Liver (tissue), 9 donors: ENCODE data around the gene HUWE1. TPM values are rescaled to one million over a fixed set of nuclear protein-coding genes. Genes with fewer than 3 reads are reported as not detected.

Experiments used
- DNase-seq: peaks from one replicate; pipeline ENCODE4 v3.0.0-alpha.2; 2017; ENCODE audit warnings: low spot score
- H3K27ac ChIP-seq, 2 donors: one replicate each; pipeline ENCODE4 v1.7.0; 2013; ENCODE audit warnings: inconsistent platforms in 2 of 2, low read length in 2 of 2, control low read depth in 1 of 2, low read depth in 1 of 2, mild to moderate bottlenecking in 1 of 2
- H3K27me3 ChIP-seq, 4 donors: one replicate each; pipeline versions ENCODE4 v1.6.1 to v1.7.0; 2013; ENCODE audit warnings: low read length in 3 of 4, inconsistent platforms in 1 of 4, mild to moderate bottlenecking in 1 of 4, moderate library complexity in 1 of 4; ENCODE audit not compliant: control insufficient read depth in 4 of 4, insufficient read depth in 4 of 4
- H3K36me3 ChIP-seq, 4 donors: one replicate each; pipeline versions ENCODE4 v1.6.1 to v1.7.0; 2013; ENCODE audit warnings: low read length in 3 of 4, mild to moderate bottlenecking in 3 of 4, low read depth in 1 of 4, moderate library complexity in 1 of 4; ENCODE audit not compliant: control insufficient read depth in 4 of 4, insufficient read depth in 3 of 4
- H3K4me1 ChIP-seq, 4 donors: one replicate each; pipeline versions ENCODE4 v1.6.1 to v1.7.0; 2013; ENCODE audit warnings: low read length in 3 of 4, mild to moderate bottlenecking in 3 of 4, moderate library complexity in 1 of 4; ENCODE audit not compliant: control insufficient read depth in 4 of 4, insufficient read depth in 4 of 4
- H3K4me3 ChIP-seq, 3 donors: one replicate each; pipeline versions ENCODE4 v1.6.1 to v1.7.0; 2013; ENCODE audit warnings: low read length in 3 of 3, control low read depth in 1 of 3, low read depth in 1 of 3, mild to moderate bottlenecking in 1 of 3
- H3K9ac ChIP-seq, 2 donors: one replicate each; pipeline ENCODE4 v1.7.0; 2013; ENCODE audit warnings: low read length in 2 of 2, mild to moderate bottlenecking in 2 of 2, moderate library complexity in 2 of 2, control low read depth in 1 of 2, low read depth in 1 of 2
- H3K9me3 ChIP-seq, 4 donors: one replicate each; pipeline versions ENCODE4 v1.6.1 to v1.7.0; 2013; ENCODE audit warnings: low read length in 3 of 4; ENCODE audit not compliant: control insufficient read depth in 4 of 4
- EGR1 ChIP-seq, 2 donors: IDR thresholded peaks; 2 replicates each; pipeline ENCODE4 v1.6.1; 2016 to 2018; ENCODE audit warnings: antibody characterized with exemption in 2 of 2, low read depth in 2 of 2
- FOXA1 ChIP-seq: IDR thresholded peaks from 2 replicates; pipeline ENCODE4 v1.6.1; 2016; ENCODE audit warnings: antibody characterized with exemption
- FOXA2 ChIP-seq: IDR thresholded peaks from 2 replicates; pipeline ENCODE4 v1.6.1; 2016; ENCODE audit warnings: antibody characterized with exemption
- GABPA ChIP-seq, 2 donors: IDR thresholded peaks in 1 of 2; conservative IDR thresholded peaks in 1 of 2; 2 replicates each; pipeline ENCODE4 v1.6.1; 2016; ENCODE audit warnings: antibody characterized with exemption in 2 of 2, mild to moderate bottlenecking in 1 of 2, moderate library complexity in 1 of 2
- JUND ChIP-seq, 2 donors: IDR thresholded peaks; 2 replicates each; pipeline ENCODE4 v1.6.1; 2016; ENCODE audit warnings: antibody characterized with exemption in 2 of 2
- NR2F2 ChIP-seq: IDR thresholded peaks from 2 replicates; pipeline ENCODE4 v1.6.1; 2016; ENCODE audit warnings: antibody characterized with exemption
- RAD21 ChIP-seq, 2 donors: IDR thresholded peaks; 2 replicates each; pipeline ENCODE4 v1.6.1; 2016; ENCODE audit warnings: antibody characterized with exemption in 2 of 2, mild to moderate bottlenecking in 2 of 2
- RXRA ChIP-seq, 2 donors: IDR thresholded peaks; 2 replicates each; pipeline ENCODE4 v1.6.1; 2017 to 2018; ENCODE audit warnings: antibody characterized with exemption in 2 of 2, mild to moderate bottlenecking in 1 of 2
- SP1 ChIP-seq: IDR thresholded peaks from 2 replicates; pipeline ENCODE4 v1.6.1; 2018; ENCODE audit warnings: antibody characterized with exemption, mild to moderate bottlenecking
- YY1 ChIP-seq: IDR thresholded peaks from 2 replicates; pipeline ENCODE4 v1.6.1; 2016; ENCODE audit warnings: antibody characterized with exemption, mild to moderate bottlenecking
- WGBS: extraction: QIAGEN DNeasy Blood & Tissue Kit; methylation state at CpG from one replicate; pipeline ENCODE4 v1.1.7; 2013; 5-methylcytosine and 5-hydroxymethylcytosine counted together
- polyA plus RNA-seq, 2 donors: library from polyadenylated mRNA; stranded (reverse) in 1 of 2; unstranded in 1 of 2; fragments of 200-250 nt in 1 of 2; fragments of >200 nt in 1 of 2; fragmentation: Nextera tagmentation in 1 of 2; extraction: Ambion mirVana in 1 of 2; gene quantifications; one replicate each; pipeline versions ENCODE4 v1.2.1 to v1.2.3, GENCODE V29; 2013 to 2015
- total RNA-seq, 2 donors: library from RNA; depleted of rRNA; stranded (reverse); fragments of >200 nt; gene quantifications; one replicate each; pipeline ENCODE4 v1.2.3, GENCODE V29; 2014
- TF ChIP-seq, protein P1 (sequence below): IDR thresholded peaks from 2 replicates; pipeline ENCODE4 v1.6.1; 2016; ENCODE audit warnings: antibody characterized with exemption
- TF ChIP-seq, protein P2 (sequence below): fragments of 150-350 bp; IDR thresholded peaks from 2 replicates; pipeline ENCODE4 v1.5.1; 2017; ENCODE audit warnings: improper control_type of control experiment, low read depth, low read length; ENCODE audit not compliant: missing input control
- TF ChIP-seq, protein P3 (sequence below): IDR thresholded peaks from 2 replicates; pipeline ENCODE4 v1.6.1; 2016; ENCODE audit warnings: antibody characterized with exemption
- TF ChIP-seq, protein P4 (sequence below): IDR thresholded peaks from 2 replicates; pipeline ENCODE4 v1.6.1; 2016; ENCODE audit warnings: antibody characterized with exemption, mild to moderate bottlenecking
- TF ChIP-seq, protein P5 (sequence below): IDR thresholded peaks from 2 replicates; pipeline ENCODE4 v1.6.1; 2016; ENCODE audit warnings: antibody characterized with exemption
- donor health status: healthy.
- donor health status: healthy.
- donor health status: healthy.
- donor health status: healthy.
- donor health status: healthy.

HUWE1 gene
- total and polyA plus RNA-seq, 4 donors, result 20.2 to 75.8 (median 37.7) TPM

DNA sequence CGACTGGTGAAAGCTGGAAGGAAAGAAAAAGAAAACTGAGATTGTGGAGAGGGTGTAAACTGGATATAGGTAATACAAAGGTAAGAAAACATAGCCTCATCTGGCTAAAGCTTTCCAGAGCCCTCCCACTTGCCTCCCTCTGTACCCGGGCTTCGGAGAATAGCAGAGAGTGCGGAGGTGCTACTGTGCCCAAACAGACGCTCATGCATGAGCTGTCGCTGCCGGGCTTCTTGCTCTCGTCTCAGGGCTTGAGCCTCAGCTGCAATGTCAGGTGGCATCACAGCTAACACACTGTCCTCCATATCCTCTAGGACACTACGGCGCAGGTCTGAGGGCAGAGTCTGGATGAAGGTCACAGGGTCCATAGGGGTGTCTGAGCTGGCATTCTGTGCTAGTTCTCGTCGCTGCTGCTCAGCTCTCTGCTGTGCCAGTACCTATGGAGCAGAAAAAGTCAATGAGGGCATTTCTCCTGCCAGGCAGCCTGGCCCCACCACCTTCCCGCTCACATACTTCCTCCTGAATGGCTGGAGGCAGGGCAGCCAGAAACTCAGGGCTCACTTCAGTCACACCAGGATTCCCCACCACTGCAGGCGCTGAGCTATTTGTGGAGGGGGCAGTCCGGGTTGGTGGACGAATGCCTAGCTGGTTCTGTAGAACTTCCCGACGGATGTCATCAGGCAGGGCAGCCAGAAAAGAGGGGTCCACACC, 135.6 kb downstream of the HUWE1 start:
- no peaks in the 10 kb centered on the region for H3K4me1 ChIP-seq
- no peak overlapping the region for H3K27ac ChIP-seq
- H3K9me3 ChIP-seq, result no peaks in the 10 kb centered on the region
- TF ChIP-seq SP1, result no peak
- TF ChIP-seq, protein P1, sequence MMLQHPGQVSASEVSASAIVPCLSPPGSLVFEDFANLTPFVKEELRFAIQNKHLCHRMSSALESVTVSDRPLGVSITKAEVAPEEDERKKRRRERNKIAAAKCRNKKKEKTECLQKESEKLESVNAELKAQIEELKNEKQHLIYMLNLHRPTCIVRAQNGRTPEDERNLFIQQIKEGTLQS, result no peak
- no peak for TF ChIP-seq EGR1 (IDR thresholded peaks at IDR 0.05; ENCODE audit: low read depth in 2 of 2)
- TF ChIP-seq JUND (IDR thresholded peaks at IDR 0.05), result no peak
- TF ChIP-seq, protein P2, sequence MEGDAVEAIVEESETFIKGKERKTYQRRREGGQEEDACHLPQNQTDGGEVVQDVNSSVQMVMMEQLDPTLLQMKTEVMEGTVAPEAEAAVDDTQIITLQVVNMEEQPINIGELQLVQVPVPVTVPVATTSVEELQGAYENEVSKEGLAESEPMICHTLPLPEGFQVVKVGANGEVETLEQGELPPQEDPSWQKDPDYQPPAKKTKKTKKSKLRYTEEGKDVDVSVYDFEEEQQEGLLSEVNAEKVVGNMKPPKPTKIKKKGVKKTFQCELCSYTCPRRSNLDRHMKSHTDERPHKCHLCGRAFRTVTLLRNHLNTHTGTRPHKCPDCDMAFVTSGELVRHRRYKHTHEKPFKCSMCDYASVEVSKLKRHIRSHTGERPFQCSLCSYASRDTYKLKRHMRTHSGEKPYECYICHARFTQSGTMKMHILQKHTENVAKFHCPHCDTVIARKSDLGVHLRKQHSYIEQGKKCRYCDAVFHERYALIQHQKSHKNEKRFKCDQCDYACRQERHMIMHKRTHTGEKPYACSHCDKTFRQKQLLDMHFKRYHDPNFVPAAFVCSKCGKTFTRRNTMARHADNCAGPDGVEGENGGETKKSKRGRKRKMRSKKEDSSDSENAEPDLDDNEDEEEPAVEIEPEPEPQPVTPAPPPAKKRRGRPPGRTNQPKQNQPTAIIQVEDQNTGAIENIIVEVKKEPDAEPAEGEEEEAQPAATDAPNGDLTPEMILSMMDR, result no peak
- no peaks in the 10 kb centered on the region for H3K27me3 ChIP-seq
- peaks cover 12 to 87% (median 62%) of the 10 kb centered on the region in 4 donors for H3K36me3 ChIP-seq
- WGBS, result 98% methylated on average over 18 of the region's 18 CpGs
- DNase-seq, result no peak
- no peak overlapping the region for H3K9ac ChIP-seq
- H3K4me3 ChIP-seq, result no peak overlapping the region

DNA sequence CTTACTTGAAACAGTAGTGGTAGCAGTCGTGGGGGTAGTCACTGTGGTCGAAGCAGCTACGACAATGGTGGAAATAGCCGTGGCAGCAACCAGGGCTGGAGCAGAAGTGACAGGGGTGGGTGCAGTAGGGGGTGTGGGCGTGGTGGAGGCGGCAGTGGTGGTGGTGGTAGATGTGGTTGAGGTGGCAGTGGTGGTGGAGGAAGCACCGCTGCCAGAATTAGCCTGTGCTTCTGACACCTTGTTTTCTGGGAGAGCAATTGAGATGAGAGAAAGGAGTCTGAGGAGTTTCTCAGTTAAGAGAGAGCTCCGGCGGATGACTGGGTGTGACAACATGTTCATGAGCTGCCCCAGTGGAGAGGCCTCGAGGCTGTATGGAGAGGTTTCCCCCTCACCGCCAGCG, 138.9 kb downstream of the HUWE1 start:
- Histone ChIP-seq H3K4me3 (no peak overlapping the region), H3K4me1 (no peaks in the 10 kb centered on the region), H3K27ac (no peak overlapping the region), H3K27me3 (no peaks in the 10 kb centered on the region), H3K9me3 (no peaks in the 10 kb centered on the region), H3K9ac (no peak overlapping the region), H3K36me3 (peaks cover 14 to 93% (median 77%) of the 10 kb centered on the region in 4 donors)
- WGBS, result 90% methylated on average over 12 of the region's 12 CpGs
- TF ChIP-seq GABPA (IDR thresholded peaks at IDR 0.05 in 1 of 2, conservative IDR thresholded peaks at IDR 0.05 in 1 of 2), result no peak
- TF ChIP-seq JUND (IDR thresholded peaks at IDR 0.05), result no peak
- TF ChIP-seq, protein P3, sequence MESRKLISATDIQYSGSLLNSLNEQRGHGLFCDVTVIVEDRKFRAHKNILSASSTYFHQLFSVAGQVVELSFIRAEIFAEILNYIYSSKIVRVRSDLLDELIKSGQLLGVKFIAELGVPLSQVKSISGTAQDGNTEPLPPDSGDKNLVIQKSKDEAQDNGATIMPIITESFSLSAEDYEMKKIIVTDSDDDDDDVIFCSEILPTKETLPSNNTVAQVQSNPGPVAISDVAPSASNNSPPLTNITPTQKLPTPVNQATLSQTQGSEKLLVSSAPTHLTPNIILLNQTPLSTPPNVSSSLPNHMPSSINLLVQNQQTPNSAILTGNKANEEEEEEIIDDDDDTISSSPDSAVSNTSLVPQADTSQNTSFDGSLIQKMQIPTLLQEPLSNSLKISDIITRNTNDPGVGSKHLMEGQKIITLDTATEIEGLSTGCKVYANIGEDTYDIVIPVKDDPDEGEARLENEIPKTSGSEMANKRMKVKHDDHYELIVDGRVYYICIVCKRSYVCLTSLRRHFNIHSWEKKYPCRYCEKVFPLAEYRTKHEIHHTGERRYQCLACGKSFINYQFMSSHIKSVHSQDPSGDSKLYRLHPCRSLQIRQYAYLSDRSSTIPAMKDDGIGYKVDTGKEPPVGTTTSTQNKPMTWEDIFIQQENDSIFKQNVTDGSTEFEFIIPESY, result no peak
- TF ChIP-seq FOXA1, result no peak
- no peak for TF ChIP-seq NR2F2
- TF ChIP-seq, protein P4, sequence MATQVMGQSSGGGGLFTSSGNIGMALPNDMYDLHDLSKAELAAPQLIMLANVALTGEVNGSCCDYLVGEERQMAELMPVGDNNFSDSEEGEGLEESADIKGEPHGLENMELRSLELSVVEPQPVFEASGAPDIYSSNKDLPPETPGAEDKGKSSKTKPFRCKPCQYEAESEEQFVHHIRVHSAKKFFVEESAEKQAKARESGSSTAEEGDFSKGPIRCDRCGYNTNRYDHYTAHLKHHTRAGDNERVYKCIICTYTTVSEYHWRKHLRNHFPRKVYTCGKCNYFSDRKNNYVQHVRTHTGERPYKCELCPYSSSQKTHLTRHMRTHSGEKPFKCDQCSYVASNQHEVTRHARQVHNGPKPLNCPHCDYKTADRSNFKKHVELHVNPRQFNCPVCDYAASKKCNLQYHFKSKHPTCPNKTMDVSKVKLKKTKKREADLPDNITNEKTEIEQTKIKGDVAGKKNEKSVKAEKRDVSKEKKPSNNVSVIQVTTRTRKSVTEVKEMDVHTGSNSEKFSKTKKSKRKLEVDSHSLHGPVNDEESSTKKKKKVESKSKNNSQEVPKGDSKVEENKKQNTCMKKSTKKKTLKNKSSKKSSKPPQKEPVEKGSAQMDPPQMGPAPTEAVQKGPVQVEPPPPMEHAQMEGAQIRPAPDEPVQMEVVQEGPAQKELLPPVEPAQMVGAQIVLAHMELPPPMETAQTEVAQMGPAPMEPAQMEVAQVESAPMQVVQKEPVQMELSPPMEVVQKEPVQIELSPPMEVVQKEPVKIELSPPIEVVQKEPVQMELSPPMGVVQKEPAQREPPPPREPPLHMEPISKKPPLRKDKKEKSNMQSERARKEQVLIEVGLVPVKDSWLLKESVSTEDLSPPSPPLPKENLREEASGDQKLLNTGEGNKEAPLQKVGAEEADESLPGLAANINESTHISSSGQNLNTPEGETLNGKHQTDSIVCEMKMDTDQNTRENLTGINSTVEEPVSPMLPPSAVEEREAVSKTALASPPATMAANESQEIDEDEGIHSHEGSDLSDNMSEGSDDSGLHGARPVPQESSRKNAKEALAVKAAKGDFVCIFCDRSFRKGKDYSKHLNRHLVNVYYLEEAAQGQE, result no peak
- no peak for TF ChIP-seq RAD21 (IDR thresholded peaks at IDR 0.05)
- no peak for TF ChIP-seq YY1
- no peak for TF ChIP-seq SP1
- no peak for TF ChIP-seq RXRA (IDR thresholded peaks at IDR 0.05)
- TF ChIP-seq FOXA2, result no peak
- TF ChIP-seq, protein P5, sequence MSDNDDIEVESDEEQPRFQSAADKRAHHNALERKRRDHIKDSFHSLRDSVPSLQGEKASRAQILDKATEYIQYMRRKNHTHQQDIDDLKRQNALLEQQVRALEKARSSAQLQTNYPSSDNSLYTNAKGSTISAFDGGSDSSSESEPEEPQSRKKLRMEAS, result no peak
- TF ChIP-seq, protein P2, result no peak
- DNase-seq, result no peak
